Measurements from ENCODE around the gene OSBPL6. TPM values are rescaled to one million over a fixed set of nuclear protein-coding genes. Genes with fewer than 3 reads are reported as not detected.
"Not testable (repeated sequence)": the region's sequence is repeated elsewhere in the genome, so short reads cannot be mapped to it uniquely, and the experiment has no call there.

OSBPL6 gene
- total RNA-seq, 4 donors from 2014 or later, result 1.8 to 3.3 (median 2.3) TPM

DNA sequence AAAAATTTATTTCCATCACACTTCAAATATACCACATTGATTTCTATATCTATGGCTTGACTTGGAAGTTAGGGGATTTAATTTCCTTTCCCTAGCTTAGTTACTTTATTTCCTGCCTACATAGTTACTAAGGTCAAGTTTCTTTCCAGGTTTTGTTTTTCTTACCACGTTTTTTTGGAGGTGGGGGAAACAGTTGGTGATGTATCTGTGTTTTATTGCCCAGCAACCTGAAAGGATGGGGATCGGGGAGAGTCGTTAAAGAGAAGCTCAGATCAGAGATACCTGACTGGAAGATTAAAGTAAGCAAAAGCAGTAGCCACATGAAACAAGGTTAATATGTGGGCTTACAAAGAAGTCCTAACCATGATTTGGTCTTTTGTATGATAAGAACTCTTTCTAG is 127.8 kb downstream of the OSBPL6 start:
- intact Hi-C loops (cut with DNase I), result no loop called here
- 41% methylated on average over 3 of the region's 3 CpGs for WGBS

DNA sequence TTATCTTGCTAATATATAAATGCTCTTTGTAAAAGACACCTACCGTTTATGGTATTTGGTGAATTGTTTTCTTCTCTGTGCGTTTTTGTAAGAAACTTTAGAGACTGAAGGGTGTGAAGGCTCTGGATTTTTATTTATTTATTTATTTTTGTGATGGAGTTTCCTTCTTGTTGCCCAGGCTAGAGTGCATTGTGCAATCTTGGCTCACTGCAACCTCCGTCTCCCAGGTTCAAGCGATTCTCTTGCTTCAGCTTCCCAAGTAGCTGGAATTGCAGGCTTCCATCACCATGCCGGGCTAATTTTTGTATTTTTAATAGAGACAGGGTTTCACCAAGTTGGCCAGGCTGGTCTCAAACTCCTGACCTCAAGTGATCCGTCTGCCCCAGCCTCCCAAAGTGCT is 129.0 kb downstream of the OSBPL6 start:
- H3K36me3 ChIP-seq; H3K9me3 ChIP-seq; DNase-seq (ENCODE audit: extremely low spot score); H3K4me3 ChIP-seq; H3K4me1 ChIP-seq; H3K27me3 ChIP-seq; intact Hi-C loops (cut with DNase I); H3K27ac ChIP-seq (replicated peaks in 1 of 4): not testable (repeated sequence)
- WGBS, result 93% methylated on average over 6 of the region's 6 CpGs

More for the DNA sequence above, 127.8 kb downstream of the OSBPL6 start:
- no peaks in the 10 kb centered on the region for H3K27me3 ChIP-seq
- no peaks in the 10 kb centered on the region for H3K36me3 ChIP-seq
- no peaks in the 10 kb centered on the region for H3K4me1 ChIP-seq
- no peak overlapping the region for H3K4me3 ChIP-seq
- TF ChIP-seq, protein P1, sequence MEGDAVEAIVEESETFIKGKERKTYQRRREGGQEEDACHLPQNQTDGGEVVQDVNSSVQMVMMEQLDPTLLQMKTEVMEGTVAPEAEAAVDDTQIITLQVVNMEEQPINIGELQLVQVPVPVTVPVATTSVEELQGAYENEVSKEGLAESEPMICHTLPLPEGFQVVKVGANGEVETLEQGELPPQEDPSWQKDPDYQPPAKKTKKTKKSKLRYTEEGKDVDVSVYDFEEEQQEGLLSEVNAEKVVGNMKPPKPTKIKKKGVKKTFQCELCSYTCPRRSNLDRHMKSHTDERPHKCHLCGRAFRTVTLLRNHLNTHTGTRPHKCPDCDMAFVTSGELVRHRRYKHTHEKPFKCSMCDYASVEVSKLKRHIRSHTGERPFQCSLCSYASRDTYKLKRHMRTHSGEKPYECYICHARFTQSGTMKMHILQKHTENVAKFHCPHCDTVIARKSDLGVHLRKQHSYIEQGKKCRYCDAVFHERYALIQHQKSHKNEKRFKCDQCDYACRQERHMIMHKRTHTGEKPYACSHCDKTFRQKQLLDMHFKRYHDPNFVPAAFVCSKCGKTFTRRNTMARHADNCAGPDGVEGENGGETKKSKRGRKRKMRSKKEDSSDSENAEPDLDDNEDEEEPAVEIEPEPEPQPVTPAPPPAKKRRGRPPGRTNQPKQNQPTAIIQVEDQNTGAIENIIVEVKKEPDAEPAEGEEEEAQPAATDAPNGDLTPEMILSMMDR (IDR thresholded peaks at IDR 0.05), result no peak
- TF ChIP-seq POLR2A (IDR thresholded peaks at IDR 0.05; ENCODE audit: low read depth) (no peak), EP300 (IDR thresholded peaks at IDR 0.05) (no peak), POLR2AphosphoS5 (IDR thresholded peaks at IDR 0.05) (no peak)
- no peaks in the 10 kb centered on the region for H3K9me3 ChIP-seq
- H3K27ac ChIP-seq (replicated peaks in 1 of 4), result no peak overlapping the region
- no peak for DNase-seq (ENCODE audit: extremely low spot score)

DNA sequence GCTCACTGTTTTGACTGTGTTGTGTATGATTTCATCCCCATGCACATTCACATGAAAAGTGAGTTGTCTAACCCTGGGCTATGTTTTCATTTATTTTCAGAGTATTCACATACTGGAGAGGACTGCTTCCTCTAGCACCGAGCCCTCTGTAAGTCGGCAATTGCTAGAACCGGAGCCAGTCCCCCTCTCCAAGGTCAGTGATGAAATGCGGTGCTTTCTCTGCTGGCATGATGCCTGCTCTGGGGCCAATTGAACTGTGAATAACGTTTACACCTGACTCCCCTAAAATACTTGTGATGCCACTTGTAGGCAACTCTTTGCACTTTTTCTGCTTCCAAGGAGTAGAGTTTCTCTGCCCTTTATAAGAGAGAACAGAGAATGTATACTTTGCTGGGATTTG is 129.8 kb downstream of the OSBPL6 start:
- TF ChIP-seq, protein P1 (IDR thresholded peaks at IDR 0.05), result no peak
- TF ChIP-seq POLR2AphosphoS5 (IDR thresholded peaks at IDR 0.05), result no peak
- no peak for TF ChIP-seq POLR2A (IDR thresholded peaks at IDR 0.05; ENCODE audit: low read depth)
- TF ChIP-seq EP300 (IDR thresholded peaks at IDR 0.05), result no peak
- Histone ChIP-seq H3K4me3 (no peak overlapping the region), H3K9me3 (no peaks in the 10 kb centered on the region), H3K36me3 (no peaks in the 10 kb centered on the region), H3K4me1 (no peaks in the 10 kb centered on the region), H3K27ac (replicated peaks in 1 of 4) (no peak overlapping the region), H3K27me3 (no peaks in the 10 kb centered on the region)
- 51% methylated on average over 5 of the region's 5 CpGs for WGBS
- intact Hi-C loops (cut with DNase I), result no loop called here
- DNase-seq (ENCODE audit: extremely low spot score), result no peak

DNA sequence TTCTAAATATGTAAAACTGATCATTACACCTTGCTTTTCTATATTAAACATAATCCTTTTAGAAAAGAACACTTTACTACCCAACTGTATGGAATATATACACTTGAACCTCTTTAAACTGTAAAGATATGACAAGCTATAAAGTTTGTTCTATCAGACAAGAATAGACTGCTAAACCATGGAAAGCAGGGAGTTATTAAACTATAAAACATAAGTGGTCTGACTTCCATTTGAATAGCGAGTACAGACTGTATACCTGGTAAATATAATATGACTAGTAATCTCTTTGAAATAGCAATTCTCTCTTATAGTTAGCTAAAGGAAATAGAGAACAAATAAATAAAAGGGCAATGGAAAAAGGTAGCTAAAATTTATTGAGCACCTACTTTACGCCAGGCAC is 131.0 kb downstream of the OSBPL6 start:
- DNase-seq (ENCODE audit: extremely low spot score), result no peak
- Histone ChIP-seq H3K36me3 (no peaks in the 10 kb centered on the region), H3K27ac (replicated peaks in 1 of 4) (no peak overlapping the region), H3K9me3 (no peaks in the 10 kb centered on the region), H3K27me3 (no peaks in the 10 kb centered on the region), H3K4me1 (no peaks in the 10 kb centered on the region), H3K4me3 (no peak overlapping the region)
- TF ChIP-seq, protein P1 (IDR thresholded peaks at IDR 0.05), result no peak
- TF ChIP-seq POLR2AphosphoS5 (IDR thresholded peaks at IDR 0.05) (no peak), POLR2A (IDR thresholded peaks at IDR 0.05; ENCODE audit: low read depth) (no peak), EP300 (IDR thresholded peaks at IDR 0.05) (no peak)
- intact Hi-C loops (cut with DNase I), result no loop called here
- WGBS, result 98% methylated on average over 2 of the region's 2 CpGs

DNA sequence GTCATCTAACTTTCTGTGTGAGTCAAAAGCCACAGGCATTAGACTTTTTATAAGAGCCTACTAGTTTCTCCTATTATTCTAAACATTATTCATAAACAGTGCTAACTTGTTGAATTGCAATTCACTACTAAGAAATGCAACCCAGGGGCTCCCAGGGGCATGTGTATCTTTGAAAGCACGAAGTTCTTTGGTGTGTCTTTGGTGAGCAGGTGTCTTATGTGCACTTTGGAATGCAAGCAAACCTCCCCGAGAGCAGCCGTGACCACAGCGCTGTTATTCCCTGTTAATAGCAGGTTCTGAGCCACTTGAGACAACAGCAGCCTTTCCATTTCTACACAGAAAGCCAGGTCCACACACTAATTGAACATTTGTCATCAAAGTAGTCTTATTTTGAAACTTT is 133.2 kb downstream of the OSBPL6 start:
- Histone ChIP-seq H3K9me3 (no peaks in the 10 kb centered on the region), H3K27me3 (no peaks in the 10 kb centered on the region), H3K4me1 (no peaks in the 10 kb centered on the region), H3K4me3 (no peak overlapping the region), H3K27ac (replicated peaks in 1 of 4) (no peak overlapping the region), H3K36me3 (no peaks in the 10 kb centered on the region)
- TF ChIP-seq, protein P1 (IDR thresholded peaks at IDR 0.05), result no peak
- TF ChIP-seq POLR2AphosphoS5 (IDR thresholded peaks at IDR 0.05) (no peak), POLR2A (IDR thresholded peaks at IDR 0.05; ENCODE audit: low read depth) (no peak), EP300 (IDR thresholded peaks at IDR 0.05) (no peak)
- DNase-seq (ENCODE audit: extremely low spot score), result no peak
- intact Hi-C loops (cut with DNase I), result no loop called here
- WGBS, result 82% methylated on average over 4 of the region's 4 CpGs
